Lower leg skin (tissue), 3 donors: ENCODE data around the gene ARHGEF11.

ENCODE experiments used
- POLR2A ChIP-seq, 2 donors: fragments of 450-650 bp; IDR thresholded peaks; one replicate each; pipeline ENCODE4 v1.6.1; 2016 to 2017; ENCODE audit warnings: antibody characterized with exemption in 2 of 2, mild to moderate bottlenecking in 1 of 2, moderate library complexity in 1 of 2
- TF ChIP-seq, protein P1 (sequence below), 3 donors: fragments of 450-650 bp; IDR thresholded peaks; one replicate each; pipeline ENCODE4 v1.5.1; 2016; ENCODE audit warnings: antibody characterized with exemption in 3 of 3, mild to moderate bottlenecking in 3 of 3, moderate library complexity in 2 of 3

DNA sequence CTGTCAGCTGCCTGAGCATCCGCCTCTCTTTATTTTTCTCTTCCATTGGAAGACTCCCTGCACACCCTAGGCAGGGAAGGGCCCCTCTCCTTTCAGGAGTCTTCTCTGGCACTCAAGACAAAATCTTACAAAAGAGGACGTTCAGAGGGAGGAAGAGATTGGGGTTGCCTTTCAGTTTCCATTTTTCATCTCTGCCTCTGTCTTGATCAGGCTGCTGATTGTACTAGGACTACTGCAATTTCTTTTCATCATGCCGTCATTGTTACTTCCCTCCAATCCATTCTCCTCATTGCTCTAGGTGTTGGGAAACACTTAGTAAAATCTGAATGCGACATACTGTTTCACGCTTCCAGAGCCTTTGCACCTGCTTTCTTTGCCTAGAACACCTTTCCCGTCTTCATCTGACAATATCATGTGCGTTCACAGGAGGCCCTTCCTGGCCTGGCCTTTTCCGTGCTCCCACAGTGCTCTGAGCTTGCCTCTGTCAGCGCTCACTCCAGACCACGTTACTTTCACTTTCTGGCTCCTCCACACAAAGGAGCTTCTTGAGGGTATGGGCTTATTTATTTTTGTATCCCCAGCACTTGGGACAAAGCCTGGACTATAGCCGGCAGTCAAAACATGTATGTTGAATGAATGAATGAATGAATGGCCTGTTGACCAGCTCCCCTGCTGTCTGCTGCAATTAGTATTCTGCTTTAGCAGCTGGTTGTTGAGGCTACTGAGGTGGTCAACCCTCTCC, 114.2 kb downstream of the ARHGEF11 start:
- TF ChIP-seq, protein P1, sequence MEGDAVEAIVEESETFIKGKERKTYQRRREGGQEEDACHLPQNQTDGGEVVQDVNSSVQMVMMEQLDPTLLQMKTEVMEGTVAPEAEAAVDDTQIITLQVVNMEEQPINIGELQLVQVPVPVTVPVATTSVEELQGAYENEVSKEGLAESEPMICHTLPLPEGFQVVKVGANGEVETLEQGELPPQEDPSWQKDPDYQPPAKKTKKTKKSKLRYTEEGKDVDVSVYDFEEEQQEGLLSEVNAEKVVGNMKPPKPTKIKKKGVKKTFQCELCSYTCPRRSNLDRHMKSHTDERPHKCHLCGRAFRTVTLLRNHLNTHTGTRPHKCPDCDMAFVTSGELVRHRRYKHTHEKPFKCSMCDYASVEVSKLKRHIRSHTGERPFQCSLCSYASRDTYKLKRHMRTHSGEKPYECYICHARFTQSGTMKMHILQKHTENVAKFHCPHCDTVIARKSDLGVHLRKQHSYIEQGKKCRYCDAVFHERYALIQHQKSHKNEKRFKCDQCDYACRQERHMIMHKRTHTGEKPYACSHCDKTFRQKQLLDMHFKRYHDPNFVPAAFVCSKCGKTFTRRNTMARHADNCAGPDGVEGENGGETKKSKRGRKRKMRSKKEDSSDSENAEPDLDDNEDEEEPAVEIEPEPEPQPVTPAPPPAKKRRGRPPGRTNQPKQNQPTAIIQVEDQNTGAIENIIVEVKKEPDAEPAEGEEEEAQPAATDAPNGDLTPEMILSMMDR (IDR thresholded peaks at IDR 0.05): no peak
- no peak for TF ChIP-seq POLR2A (IDR thresholded peaks at IDR 0.05)
